Ovary (tissue), 3 donors: ENCODE data around the gene PADI2.

Experiments
- CTCF ChIP-seq, 3 donors: fragments of 450-650 bp in 2 of 3; fragments of 200-600 bp in 1 of 3; IDR thresholded peaks; one replicate each; pipeline versions ENCODE4 v1.5.1 to v1.8.0; 2016 to 2022; ENCODE audit warnings: antibody characterized with exemption in 3 of 3, mild to moderate bottlenecking in 1 of 3
- POLR2A ChIP-seq: fragments of 450-650 bp; IDR thresholded peaks from one replicate; pipeline ENCODE4 v1.6.1; 2017; ENCODE audit warnings: antibody characterized with exemption, mild to moderate bottlenecking, moderate library complexity
- donor health status: DM: no; HTN: no; CAD: no.

GRCh38 chr1:17112496-17113236 lies 6.6 kb downstream of the PADI2 start:
- TF ChIP-seq CTCF (IDR thresholded peaks at IDR 0.05) (no peak), POLR2A (no peak)
